VCaP (cell line): ENCODE data around the gene YKT6.
"Not testable (repeated sequence)": the region's sequence is repeated elsewhere in the genome, so short reads cannot be mapped to it uniquely, and the experiment has no call there.

Experiments
- H3K27ac ChIP-seq: fragments of 450-650 bp; 2 replicates; pipeline ENCODE4 v1.5.1; 2017
- TF ChIP-seq, protein P1 (sequence below): fragments of 450-650 bp; conservative IDR thresholded peaks from 2 replicates; pipeline ENCODE4 v1.5.1; 2017; ENCODE audit warnings: mild to moderate bottlenecking, moderate library complexity

YKT6 gene

DNA sequence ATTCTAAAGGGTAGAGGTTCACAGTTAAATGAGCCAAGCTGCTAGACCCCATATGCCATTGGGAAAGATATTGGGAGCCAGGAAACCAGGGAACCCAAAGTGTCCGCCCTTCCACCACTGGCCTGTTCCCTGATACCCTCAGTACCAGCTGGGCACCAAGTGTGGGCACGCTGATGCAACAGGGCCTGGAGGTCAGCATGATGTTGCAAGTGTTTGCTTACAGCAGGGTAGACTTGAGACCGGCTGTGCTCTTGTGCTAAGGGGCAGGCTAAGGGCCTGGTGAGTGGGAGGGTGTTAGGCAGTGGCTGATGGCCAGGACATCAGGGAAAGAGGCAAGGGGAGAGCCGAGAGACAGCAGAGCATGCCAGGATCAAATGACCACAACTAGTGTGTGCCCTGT, 38.6 kb upstream of the YKT6 start:
- no peak overlapping the region for H3K27ac ChIP-seq
- TF ChIP-seq, protein P1, sequence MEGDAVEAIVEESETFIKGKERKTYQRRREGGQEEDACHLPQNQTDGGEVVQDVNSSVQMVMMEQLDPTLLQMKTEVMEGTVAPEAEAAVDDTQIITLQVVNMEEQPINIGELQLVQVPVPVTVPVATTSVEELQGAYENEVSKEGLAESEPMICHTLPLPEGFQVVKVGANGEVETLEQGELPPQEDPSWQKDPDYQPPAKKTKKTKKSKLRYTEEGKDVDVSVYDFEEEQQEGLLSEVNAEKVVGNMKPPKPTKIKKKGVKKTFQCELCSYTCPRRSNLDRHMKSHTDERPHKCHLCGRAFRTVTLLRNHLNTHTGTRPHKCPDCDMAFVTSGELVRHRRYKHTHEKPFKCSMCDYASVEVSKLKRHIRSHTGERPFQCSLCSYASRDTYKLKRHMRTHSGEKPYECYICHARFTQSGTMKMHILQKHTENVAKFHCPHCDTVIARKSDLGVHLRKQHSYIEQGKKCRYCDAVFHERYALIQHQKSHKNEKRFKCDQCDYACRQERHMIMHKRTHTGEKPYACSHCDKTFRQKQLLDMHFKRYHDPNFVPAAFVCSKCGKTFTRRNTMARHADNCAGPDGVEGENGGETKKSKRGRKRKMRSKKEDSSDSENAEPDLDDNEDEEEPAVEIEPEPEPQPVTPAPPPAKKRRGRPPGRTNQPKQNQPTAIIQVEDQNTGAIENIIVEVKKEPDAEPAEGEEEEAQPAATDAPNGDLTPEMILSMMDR, result no peak

DNA sequence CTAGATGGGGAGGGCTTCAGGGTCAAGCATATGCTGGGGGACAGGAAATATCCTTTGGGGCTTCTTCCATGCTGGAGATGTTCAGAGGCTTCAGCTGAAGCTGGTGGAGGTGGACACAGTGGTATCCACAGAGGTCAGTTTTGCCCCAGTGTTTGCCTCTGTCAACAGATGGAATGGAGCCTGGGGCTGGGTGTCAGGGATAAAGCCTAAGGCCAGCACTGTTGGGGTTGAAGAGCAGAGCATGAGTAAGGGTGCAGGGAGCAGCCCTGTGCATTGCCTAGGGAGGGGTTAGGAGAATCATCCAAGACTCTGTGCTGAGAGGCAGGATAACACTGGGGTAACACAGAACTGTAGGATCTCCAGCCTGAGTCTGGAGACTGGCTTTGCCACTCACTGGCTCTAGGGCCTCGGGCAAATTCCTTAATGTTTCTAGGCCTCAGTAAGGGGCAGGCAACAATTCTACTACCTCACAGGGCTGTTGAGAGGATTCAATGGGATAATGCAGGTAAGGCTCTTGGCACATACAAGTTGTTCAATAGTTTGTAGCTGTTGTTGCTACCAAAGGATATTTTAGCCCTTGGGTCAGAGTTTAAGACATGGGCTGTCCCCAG, 37.9 kb upstream of the YKT6 start:
- TF ChIP-seq, protein P1, result no peak
- H3K27ac ChIP-seq, result no peak overlapping the region

DNA sequence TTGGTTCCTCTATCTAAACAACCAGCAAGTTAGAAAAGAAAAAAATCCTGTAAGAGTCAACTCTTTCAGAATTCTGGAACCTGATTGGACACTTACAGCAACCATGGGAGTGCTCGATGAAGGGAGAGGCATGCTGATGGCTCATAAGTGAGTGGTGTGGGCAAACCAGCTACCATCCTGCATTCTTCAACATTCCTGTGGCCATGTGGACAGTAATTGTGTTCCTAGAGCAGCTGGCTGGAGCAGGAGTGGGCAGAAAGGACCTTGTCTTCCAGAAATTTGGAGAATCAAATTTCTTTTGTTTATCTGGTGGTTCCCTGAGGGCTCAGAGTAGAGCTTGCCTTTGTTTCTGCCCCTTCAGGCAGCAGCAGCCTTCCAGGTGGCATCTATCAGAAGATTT, 37.2 kb upstream of the YKT6 start:
- no peak overlapping the region for H3K27ac ChIP-seq
- TF ChIP-seq, protein P1, result no peak

DNA sequence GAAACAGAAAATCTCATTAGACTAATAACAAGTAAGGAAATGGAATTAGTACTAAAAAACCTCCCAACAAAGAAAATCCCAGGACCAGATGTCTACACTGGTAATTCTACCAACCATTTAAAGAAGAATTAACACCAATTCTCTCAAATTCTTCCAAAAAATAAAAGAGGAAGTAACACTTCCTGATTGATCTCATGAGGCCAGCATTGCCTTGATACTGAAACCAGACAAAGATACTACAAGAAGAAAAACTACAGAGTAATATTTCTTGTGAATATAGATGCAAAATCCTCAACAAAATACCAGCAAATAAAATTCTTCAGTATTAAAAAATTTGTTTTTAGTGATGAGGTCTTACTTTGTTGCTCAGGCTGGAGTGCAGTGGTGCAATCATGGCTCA, 32.9 kb upstream of the YKT6 start:
- TF ChIP-seq, protein P1, result no peak
- H3K27ac ChIP-seq, result no peak overlapping the region

DNA sequence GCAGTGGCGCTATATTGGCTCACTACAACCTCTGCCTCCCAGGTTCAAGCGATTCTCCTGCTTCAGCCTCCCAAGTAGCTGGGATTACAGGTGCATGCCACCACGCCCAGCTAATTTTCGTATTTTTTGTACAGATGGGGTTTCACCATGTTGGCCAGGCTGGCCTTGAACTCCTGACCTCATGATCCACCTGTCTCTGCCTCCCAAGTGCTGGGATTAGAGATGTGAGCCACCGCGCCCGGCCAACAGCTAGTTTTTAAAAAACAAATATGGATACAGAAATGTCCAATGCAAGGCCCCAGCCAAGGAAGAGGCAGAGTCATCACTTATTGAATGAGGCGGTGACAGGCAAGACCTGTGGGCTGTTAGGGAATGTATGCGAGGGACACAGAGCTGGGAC, 28.9 kb upstream of the YKT6 start:
- not testable (repeated sequence) for H3K27ac ChIP-seq

DNA sequence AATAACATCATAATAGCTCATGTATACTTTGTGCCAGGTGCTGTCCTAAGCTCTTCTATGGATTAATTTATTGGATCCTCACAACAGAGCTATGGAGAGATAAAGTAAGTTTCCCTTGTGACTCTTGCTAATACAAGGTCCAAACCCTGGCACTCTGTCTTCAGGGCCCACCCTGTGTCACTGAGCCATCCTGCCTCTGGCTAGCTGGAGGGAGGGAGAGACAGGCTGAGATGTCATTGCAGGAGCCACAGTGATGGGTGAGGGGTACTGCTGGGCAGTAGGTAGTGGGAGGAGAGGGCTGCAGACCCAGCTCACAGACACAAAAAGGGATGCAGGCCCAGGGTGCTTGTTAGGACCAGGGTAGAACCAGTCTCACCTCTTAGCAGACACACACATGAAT, 28.4 kb upstream of the YKT6 start:
- H3K27ac ChIP-seq, result no peak overlapping the region
- TF ChIP-seq, protein P1, result no peak

DNA sequence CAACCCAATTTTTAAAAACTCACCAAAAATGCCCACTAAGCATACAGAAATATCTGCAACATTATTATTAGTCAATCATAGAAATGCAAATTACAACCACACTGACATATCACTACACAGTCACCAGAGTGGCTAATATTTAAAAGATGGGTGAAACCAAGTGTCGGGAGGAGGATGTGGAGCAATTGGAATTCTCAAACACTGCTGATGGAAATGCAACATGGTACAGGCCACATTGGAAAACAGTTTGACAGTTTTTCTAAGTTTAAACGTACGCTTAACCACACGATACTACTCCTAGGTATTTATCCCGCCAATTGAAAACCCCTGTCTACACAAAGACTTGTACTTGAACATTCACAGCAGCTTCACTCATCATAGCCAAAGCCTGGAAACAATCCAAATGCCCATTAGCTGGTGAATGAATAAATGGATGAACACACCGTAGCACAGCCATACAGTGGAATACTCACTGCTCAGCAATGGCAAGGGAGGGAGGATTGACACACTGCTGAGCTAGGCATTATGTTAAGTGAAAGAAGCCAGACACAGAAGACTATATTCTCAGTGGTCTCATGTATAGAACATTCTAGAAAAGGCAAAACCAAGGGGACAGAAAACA, 27.9 kb upstream of the YKT6 start:
- H3K27ac ChIP-seq, result no peak overlapping the region
- TF ChIP-seq, protein P1, result no peak

DNA sequence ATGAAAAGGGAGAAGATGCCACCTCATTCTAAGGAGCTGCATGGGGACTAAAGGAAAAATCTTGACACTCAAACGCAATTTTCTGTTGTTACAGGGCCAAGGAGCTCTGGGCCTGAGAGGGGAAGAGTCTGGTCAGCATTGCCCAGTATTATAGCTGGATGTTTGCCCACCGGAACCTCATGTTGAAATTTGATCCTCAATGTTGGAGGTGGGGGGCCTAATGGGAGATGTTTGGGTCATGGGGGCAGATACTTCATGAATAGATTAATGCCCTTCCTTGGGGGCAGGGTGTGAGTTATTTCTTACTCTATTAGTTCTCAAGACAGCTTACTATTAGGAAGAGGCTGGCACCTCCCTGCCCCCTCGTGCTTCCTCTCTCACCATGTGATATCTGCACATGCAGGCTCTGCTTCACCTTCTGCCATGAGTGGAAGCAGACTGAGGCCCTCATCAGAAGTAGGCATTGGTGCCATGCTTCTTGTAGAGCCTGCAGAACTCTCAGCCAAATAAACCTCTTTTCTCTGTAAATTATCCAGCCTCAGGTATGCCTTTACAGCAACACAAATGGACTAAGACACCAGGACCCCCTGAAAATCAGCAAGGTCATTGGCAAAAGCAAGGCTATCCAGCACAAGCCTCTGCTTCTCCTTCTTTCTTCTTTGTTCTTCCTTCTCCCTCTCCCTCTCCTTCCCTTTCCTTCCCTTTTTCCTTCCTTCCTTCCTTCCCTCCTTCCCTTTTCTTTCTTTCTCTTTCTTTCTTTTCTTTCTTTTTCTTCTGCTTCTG, 26.7 kb upstream of the YKT6 start:
- TF ChIP-seq, protein P1, result no peak
- no peak overlapping the region for H3K27ac ChIP-seq

DNA sequence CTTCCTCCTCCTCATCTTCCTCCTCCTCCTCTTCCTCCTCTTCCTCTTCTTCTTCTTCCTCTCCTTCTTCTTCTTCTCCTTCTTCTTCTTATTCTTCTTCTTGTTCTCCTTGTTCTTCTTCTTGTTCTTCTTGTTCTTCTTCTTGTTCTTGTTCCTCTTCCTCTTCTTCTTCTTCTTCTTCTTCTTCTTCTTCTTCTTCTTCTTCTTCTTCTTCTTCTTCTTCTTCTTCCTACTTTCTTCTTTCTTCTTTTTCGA, 26.2 kb upstream of the YKT6 start:
- not testable (repeated sequence) for H3K27ac ChIP-seq
